Right cardiac atrium (tissue), 5 donors: ENCODE measurements around the gene HACL1. TPM values are rescaled to one million over a fixed set of nuclear protein-coding genes. Genes with fewer than 3 reads are reported as not detected.

Source experiments
- ATAC-seq, 2 donors: fragments of 200-7000 bp; cut with Tn5 transposase; one replicate each; pipeline versions ENCODE4 v1.8.0 to v1.9.1; 2020; ENCODE audit warnings: moderate library complexity in 2 of 2, mild to moderate bottlenecking in 1 of 2
- DNase-seq, 3 donors: peaks; one replicate each; pipeline ENCODE4 v3.0.0-alpha.2; 2020
- H3K27ac ChIP-seq: one replicate; pipeline ENCODE4 v1.5.1; 2013; ENCODE audit warnings: mild to moderate bottlenecking, low read length, control low read depth, moderate library complexity
- H3K27me3 ChIP-seq: one replicate; pipeline ENCODE4 v1.6.1; 2013; ENCODE audit not compliant: control insufficient read depth, insufficient read depth
- H3K4me1 ChIP-seq: one replicate; pipeline ENCODE4 v1.6.1; 2013; ENCODE audit warnings: low read length; ENCODE audit not compliant: control insufficient read depth, insufficient read depth
- H3K4me3 ChIP-seq: one replicate; pipeline ENCODE4 v1.5.1; 2013; ENCODE audit warnings: low read length, control low read depth
- H3K9me3 ChIP-seq: one replicate; pipeline ENCODE4 v1.6.1; 2013; ENCODE audit warnings: low read length; ENCODE audit not compliant: control insufficient read depth
- WGBS: extraction: QIAGEN DNeasy Blood & Tissue Kit; methylation state at CpG from one replicate; pipeline ENCODE4 v1.1.7; 2013; 5-methylcytosine and 5-hydroxymethylcytosine counted together
- intact Hi-C, 4 donors: fragments of 100-400 bp; cut with DNase I; formaldehyde crosslinking; loops; one replicate each; pipeline versions ENCODE4 v1.11.0 to v1.14.0; 2022 to 2023
- polyA plus RNA-seq: library from polyadenylated mRNA; stranded (reverse); fragments of 200-250 nt; gene quantifications from one replicate; pipeline ENCODE4 v1.2.3, GENCODE V29; 2013
- total RNA-seq, 4 donors: library from RNA; stranded (reverse); fragmentation: NEBNext Ultra II Directional; extraction: Animal tissue kit (Norgen Biotek cat#: 25700); gene quantifications; one replicate each; pipeline ENCODE4 v1.2.1, GENCODE V29; 2021
- donor health status: healthy with polysubstance abuse.
- donor health status: DM: no; HTN: yes; CAD: no.
- donor health status: DM: no; HTN: no; CAD: no.
- donor health status: DM: no; HTN: yes; CAD: no; lungs with severe emphysema.
- donor health status: DM: yes; HTN: yes; CAD: no.

HACL1 gene
- total and polyA plus RNA-seq, 5 donors = 9.7 to 16.8 (median 12.1) TPM

GRCh38 chr3:15637131-15637951 is 36.0 kb upstream of the HACL1 start:
- Histone ChIP-seq H3K4me3 (no peak overlapping the region), H3K27ac (no peak overlapping the region), H3K9me3 (no peaks in the 10 kb centered on the region), H3K4me1 (peaks cover 5% of the 10 kb centered on the region), H3K27me3 (no peaks in the 10 kb centered on the region)
- ATAC-seq = no peak
- intact Hi-C loops = loop anchor here in 1 of 4 donors (10.0 kb wide), 1 partner anchor 607 kb away; no protein-coding TSS in a partner anchor
- no peak for DNase-seq
- WGBS = 77% methylated on average over 7 of the region's 7 CpGs

DNA sequence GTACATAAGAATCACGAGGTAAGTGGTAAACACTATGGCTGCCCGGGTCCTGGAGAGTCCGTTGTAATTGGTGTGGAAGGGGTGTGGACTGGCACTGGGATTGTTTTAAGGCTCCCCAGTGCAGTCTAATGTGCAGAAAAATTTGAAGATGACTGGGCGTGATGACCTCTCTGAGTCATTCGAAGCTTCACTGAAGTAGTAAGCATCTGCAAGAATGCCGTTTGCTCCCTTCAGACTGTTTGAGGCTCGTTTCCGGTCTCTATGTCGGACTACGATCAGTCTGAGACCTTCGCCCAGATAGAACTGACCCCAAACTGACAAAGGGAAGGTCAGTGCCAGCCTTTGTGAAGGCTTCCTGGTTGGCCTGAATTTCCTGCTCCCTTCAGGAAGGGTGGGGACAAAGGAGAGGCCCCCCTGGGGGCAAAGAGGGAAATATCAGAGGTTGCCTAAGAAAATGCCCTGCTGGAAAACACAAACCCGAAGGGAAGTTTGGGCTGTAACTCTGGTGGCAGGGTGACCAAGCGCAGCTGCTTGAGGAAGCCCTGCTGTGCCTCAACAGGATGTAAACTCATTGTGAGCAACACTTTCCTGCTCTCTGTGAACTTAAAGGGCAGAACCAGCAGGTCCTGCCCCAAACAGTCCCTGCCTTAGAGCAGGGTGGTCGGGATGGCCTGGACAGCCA is 34.8 kb upstream of the HACL1 start:
- intact Hi-C loops = loop anchor here in 1 of 4 donors (10.0 kb wide), 1 partner anchor 609 kb away; no protein-coding TSS in a partner anchor
- Histone ChIP-seq H3K4me3 (no peak overlapping the region), H3K4me1 (peaks cover 5% of the 10 kb centered on the region), H3K9me3 (no peaks in the 10 kb centered on the region), H3K27me3 (no peaks in the 10 kb centered on the region), H3K27ac (peak overlapping the region; percentile 22)
- ATAC-seq (peak; percentile 77 to 95), DNase-seq (peak; percentile 53 to 61 (median 57))
- 57% methylated on average over 14 of the region's 14 CpGs for WGBS

GRCh38 chr3:15635121-15635661 is 33.8 kb upstream of the HACL1 start:
- peaks cover 5% of the 10 kb centered on the region for H3K4me1 ChIP-seq

DNA sequence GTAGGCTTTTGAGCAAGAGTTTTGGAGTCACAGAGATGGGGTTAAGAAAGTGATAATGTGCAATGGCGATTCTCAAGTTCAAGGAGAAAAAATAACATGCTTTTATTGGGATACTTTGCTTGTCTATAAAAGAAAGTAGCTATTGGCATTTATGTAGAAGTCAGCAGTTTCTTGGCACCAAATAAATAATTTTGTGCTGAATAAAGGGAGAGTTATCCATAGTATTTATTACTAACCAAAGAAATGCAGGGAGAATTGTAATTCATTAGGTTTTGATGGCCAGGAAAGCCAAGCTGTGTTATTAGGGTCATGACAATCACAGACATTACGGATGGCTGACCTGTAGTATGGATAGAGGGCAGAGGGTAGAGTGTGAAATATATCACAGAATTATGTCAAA is 33.3 kb upstream of the HACL1 start:
- intact Hi-C loops = loop anchor here (5.0 to 10.0 kb wide), 2 partner anchors 178 to 610 kb away; no protein-coding TSS in a partner anchor

More at GRCh38 chr3:15635121-15635661, 33.8 kb upstream of the HACL1 start:
- DNase-seq (peak in 1 of 3 donors; percentile 53), ATAC-seq (no peak)
- no peak overlapping the region for H3K27ac ChIP-seq
- intact Hi-C loops = loop anchor here in 1 of 4 donors (10.0 kb wide), 1 partner anchor 610 kb away; no protein-coding TSS in a partner anchor
- no peaks in the 10 kb centered on the region for H3K9me3 ChIP-seq
- 68% methylated on average over 13 of the region's 13 CpGs for WGBS
- no peaks in the 10 kb centered on the region for H3K27me3 ChIP-seq
- H3K4me3 ChIP-seq = no peak overlapping the region

GRCh38 chr3:15633766-15634598 is 32.6 kb upstream of the HACL1 start:
- peaks cover 5% of the 10 kb centered on the region for H3K4me1 ChIP-seq
- no peaks in the 10 kb centered on the region for H3K9me3 ChIP-seq
- H3K27ac ChIP-seq = no peak overlapping the region
- H3K27me3 ChIP-seq = no peaks in the 10 kb centered on the region
- 30% methylated on average over 4 of the region's 4 CpGs for WGBS
- H3K4me3 ChIP-seq = no peak overlapping the region
- intact Hi-C loops = loop anchor here (5.0 to 10.0 kb wide), 2 partner anchors 178 to 611 kb away; no protein-coding TSS in a partner anchor
- ATAC-seq (no peak), DNase-seq (peak in 1 of 3 donors; percentile 47)

More for the DNA sequence above, 33.3 kb upstream of the HACL1 start:
- peaks cover 5% of the 10 kb centered on the region for H3K4me1 ChIP-seq
- ATAC-seq (no peak), DNase-seq (no peak)
- no peak overlapping the region for H3K4me3 ChIP-seq
- H3K27me3 ChIP-seq = no peaks in the 10 kb centered on the region
- 69% methylated on average over 2 of the region's 2 CpGs for WGBS
- H3K27ac ChIP-seq = no peak overlapping the region
- no peaks in the 10 kb centered on the region for H3K9me3 ChIP-seq

GRCh38 chr3:15633159-15633558 is 31.8 kb upstream of the HACL1 start:
- ATAC-seq (no peak), DNase-seq (no peak)
- intact Hi-C loops = loop anchor here (5.0 to 10.0 kb wide), 2 partner anchors 179 to 612 kb away; no protein-coding TSS in a partner anchor
- Histone ChIP-seq H3K4me1 (peaks cover 5% of the 10 kb centered on the region), H3K27me3 (no peaks in the 10 kb centered on the region), H3K27ac (no peak overlapping the region), H3K9me3 (no peaks in the 10 kb centered on the region), H3K4me3 (no peak overlapping the region)
- 83% methylated on average over 5 of the region's 5 CpGs for WGBS

GRCh38 chr3:15632212-15632580 is 30.8 kb upstream of the HACL1 start:
- no peaks in the 10 kb centered on the region for H3K9me3 ChIP-seq
- WGBS = 93% methylated on average over 4 of the region's 4 CpGs
- peaks cover 5% of the 10 kb centered on the region for H3K4me1 ChIP-seq
- intact Hi-C loops = loop anchor here (5.0 to 10.0 kb wide), 2 partner anchors 180 to 613 kb away; no protein-coding TSS in a partner anchor
- no peaks in the 10 kb centered on the region for H3K27me3 ChIP-seq
- ATAC-seq (no peak), DNase-seq (no peak)
- H3K27ac ChIP-seq = no peak overlapping the region
- H3K4me3 ChIP-seq = no peak overlapping the region

GRCh38 chr3:15631426-15632211 is 30.2 kb upstream of the HACL1 start:
- Histone ChIP-seq H3K4me1 (peaks cover 2% of the 10 kb centered on the region), H3K4me3 (no peak overlapping the region), H3K9me3 (no peaks in the 10 kb centered on the region), H3K27me3 (no peaks in the 10 kb centered on the region), H3K27ac (no peak overlapping the region)
- 83% methylated on average over 12 of the region's 12 CpGs for WGBS
- intact Hi-C loops = loop anchor here (5.0 to 10.0 kb wide), 2 partner anchors 181 to 613 kb away; no protein-coding TSS in a partner anchor
- DNase-seq (no peak), ATAC-seq (no peak)

GRCh38 chr3:15630646-15631350 is 29.4 kb upstream of the HACL1 start:
- peak overlapping the region; percentile 36 for H3K4me3 ChIP-seq
- DNase-seq = no peak
- H3K9me3 ChIP-seq = no peaks in the 10 kb centered on the region
- peak; percentile 37 to 54 for ATAC-seq
- intact Hi-C loops = loop anchor here (5.0 to 10.0 kb wide), 2 partner anchors 182 to 614 kb away; no protein-coding TSS in a partner anchor
- 20% methylated on average over 8 of the region's 8 CpGs for WGBS
- H3K27ac ChIP-seq = no peak overlapping the region
- peaks cover 2% of the 10 kb centered on the region for H3K4me1 ChIP-seq
- H3K27me3 ChIP-seq = no peaks in the 10 kb centered on the region
